GM12873 (cell line): ENCODE data around the gene ME3.

Source experiments
- CTCF ChIP-seq: IDR thresholded peaks from 2 replicates; pipeline ENCODE4 v1.5.1; 2012; ENCODE audit warnings: low read depth, mild to moderate bottlenecking, moderate library complexity, low read length, control low read depth; ENCODE audit not compliant: insufficient read depth; ENCODE audit errors: missing control alignments

Gene ME3

GRCh38 chr11:86596861-86597586 is 75.4 kb downstream of the ME3 start:
- no peak for TF ChIP-seq CTCF

- TF ChIP-seq CTCF = no peak
These were observed 76.5 kb downstream of the ME3 start for GRCh38 chr11:86595955-86596354.

- TF ChIP-seq CTCF = no peak
These were observed 77.0 kb downstream of the ME3 start for GRCh38 chr11:86595451-86595850.

GRCh38 chr11:86594746-86595145 is 77.7 kb downstream of the ME3 start:
- TF ChIP-seq CTCF = no peak

GRCh38 chr11:86593833-86594232 is 78.6 kb downstream of the ME3 start:
- TF ChIP-seq CTCF = no peak

- TF ChIP-seq CTCF = no peak
These were observed 79.6 kb downstream of the ME3 start for GRCh38 chr11:86592659-86593451.

GRCh38 chr11:86592047-86592591 is 80.3 kb downstream of the ME3 start:
- no peak for TF ChIP-seq CTCF
